CD8-positive, alpha-beta memory T cell (primary cell): ENCODE data around the gene GH2. TPM values are rescaled to one million over a fixed set of nuclear protein-coding genes. Genes with fewer than 3 reads are reported as not detected.
A peak's percentile ranks its signal among the peaks of the same experiment; 100 is the strongest.
"Not testable (repeated sequence)": the region's sequence is repeated elsewhere in the genome, so short reads cannot be mapped to it uniquely, and the experiment has no call there.

ENCODE experiments used
- CTCF ChIA-PET: fragments of 350-600 bp; sonication (Branson Sonifier 250); formaldehyde crosslinking; loops from one replicate; lab custom pipeline; 2021; ENCODE audit warnings: antibody characterized with exemption; lab: Charles Lee
- POLR2A ChIA-PET: fragments of 350-600 bp; sonication (Branson Sonifier 250); formaldehyde crosslinking; loops from one replicate; lab custom pipeline; 2021; ENCODE audit warnings: antibody characterized with exemption; lab: Charles Lee
- DNase-seq, 5 donors: peaks; one replicate each; pipeline versions ENCODE4 v3.0.0 to v3.0.0-alpha.2; 2020 to 2022; ENCODE audit warnings: mixed read lengths in 1 of 5
- H3K27ac ChIP-seq: one replicate; pipeline ENCODE4 v1.7.0; 2013; ENCODE audit warnings: low read depth, mild to moderate bottlenecking, low read length, moderate library complexity
- H3K27me3 ChIP-seq: 2 replicates; pipeline ENCODE4 v1.7.0; 2013; ENCODE audit warnings: low read length, mild to moderate bottlenecking; ENCODE audit not compliant: insufficient read depth, poor library complexity, severe bottlenecking
- H3K36me3 ChIP-seq: 2 replicates; pipeline ENCODE4 v1.7.0; 2013; ENCODE audit warnings: mild to moderate bottlenecking, low read length, moderate library complexity; ENCODE audit not compliant: insufficient read depth
- H3K4me1 ChIP-seq: 2 replicates; pipeline ENCODE4 v1.7.0; 2013; ENCODE audit warnings: mild to moderate bottlenecking, low read length, moderate library complexity; ENCODE audit not compliant: insufficient read depth
- H3K4me3 ChIP-seq: 2 replicates; pipeline ENCODE4 v1.7.0; 2013; ENCODE audit warnings: mild to moderate bottlenecking, low read length
- H3K9me3 ChIP-seq: 2 replicates; pipeline ENCODE4 v1.7.0; 2013; ENCODE audit warnings: mild to moderate bottlenecking, low read length
- H3K27ac Mint-ChIP-seq, 8 donors: one replicate each; pipeline ENCODE4 v1.8.0; 2020 to 2021; ENCODE audit warnings: mixed read lengths in 8 of 8, mild to moderate bottlenecking in 6 of 8, inconsistent platforms in 3 of 8, moderate library complexity in 3 of 8
- H3K27me3 Mint-ChIP-seq, 2 donors: one replicate each; pipeline ENCODE4 v1.8.0; 2020 to 2021; ENCODE audit warnings: mixed read lengths in 2 of 2, mild to moderate bottlenecking in 1 of 2, moderate library complexity in 1 of 2
- H3K36me3 Mint-ChIP-seq, 3 donors: one replicate each; pipeline ENCODE4 v1.8.0; 2020 to 2021; ENCODE audit warnings: mixed read lengths in 3 of 3, inconsistent platforms in 1 of 3, mild to moderate bottlenecking in 1 of 3
- H3K4me1 Mint-ChIP-seq, 3 donors: one replicate each; pipeline ENCODE4 v1.8.0; 2020 to 2021; ENCODE audit warnings: mixed read lengths in 3 of 3, inconsistent platforms in 1 of 3, mild to moderate bottlenecking in 1 of 3
- H3K4me3 Mint-ChIP-seq, 7 donors: one replicate each; pipeline ENCODE4 v1.8.0; 2020 to 2021; ENCODE audit warnings: mixed read lengths in 7 of 7, mild to moderate bottlenecking in 6 of 7, moderate library complexity in 4 of 7, inconsistent platforms in 2 of 7
- H3K9me3 Mint-ChIP-seq, 5 donors: one replicate each; pipeline ENCODE4 v1.8.0; 2020 to 2022; ENCODE audit warnings: mixed read lengths in 5 of 5, mild to moderate bottlenecking in 3 of 5, moderate library complexity in 2 of 5, inconsistent platforms in 1 of 5
- polyA plus RNA-seq: library from polyadenylated mRNA; unstranded; fragments of 300-500 nt; fragmentation: Illumina TruSeq; gene quantifications from one replicate; pipeline ENCODE4 v1.2.3, GENCODE V29; 2021
- total RNA-seq, 2 experiments: library from RNA; stranded (reverse); gene quantifications; one replicate each; pipeline ENCODE4 v1.2.3, GENCODE V29; 2021

Gene GH2
- total and polyA plus RNA-seq, 3 experiments from 2014 or later, result not detected

- H3K9me3 Mint-ChIP-seq, result no peaks in the 10 kb centered on the region
- H3K9me3 ChIP-seq, result no peaks in the 10 kb centered on the region
- no peaks in the 10 kb centered on the region for H3K36me3 ChIP-seq
- peaks cover 10% of the 10 kb centered on the region for H3K4me1 ChIP-seq
- H3K4me3 ChIP-seq, result peak overlapping the region; percentile 42
- no peaks in the 10 kb centered on the region for H3K36me3 Mint-ChIP-seq
- POLR2A ChIA-PET, result interaction anchor here (0.6 to 1.0 kb wide), 4 partner anchors 76 to 297 kb away, joined by 3 to 6 read pairs (median 3); partner anchors contain the start of genes CCDC47 and LIMD2
- H3K27me3 Mint-ChIP-seq, result peaks cover 0 to 2% of the 10 kb centered on the region in 2 donors
- no peaks in the 10 kb centered on the region for H3K27me3 ChIP-seq
- peak; percentile 92 to 93 (median 93) for DNase-seq
- CTCF ChIA-PET, result interaction anchor here (0.6 to 3.6 kb wide), 26 partner anchors 9 to 443 kb away, joined by 3 to 37 read pairs (median 3); partner anchors contain the start of genes CCDC47, FTSJ3, ICAM2 and PSMC5
- peak overlapping the region; percentile 55 for H3K27ac ChIP-seq
- peak overlapping the region; percentile 67 to 98 (median 96) for H3K27ac Mint-ChIP-seq
- peaks cover 13 to 19% (median 15%) of the 10 kb centered on the region in 3 donors for H3K4me1 Mint-ChIP-seq
- peak overlapping the region; percentile 58 to 87 (median 83) for H3K4me3 Mint-ChIP-seq
Measured at GRCh38 chr17:63848834-63849689, 32.7 kb downstream of the GH2 start.

- Histone ChIP-seq H3K4me1 (peaks cover 18% of the 10 kb centered on the region), H3K4me3 (no peak overlapping the region), H3K36me3 (no peaks in the 10 kb centered on the region), H3K27ac (no peak overlapping the region), H3K27me3 (no peaks in the 10 kb centered on the region), H3K9me3 (no peaks in the 10 kb centered on the region)
- no peak for DNase-seq
- Mint-ChIP-seq H3K9me3 (no peaks in the 10 kb centered on the region), H3K27ac (peak overlapping the region in 7 of 8 donors; percentile 5 to 90 (median 67)), H3K4me1 (peaks cover 18 to 23% (median 21%) of the 10 kb centered on the region in 3 donors), H3K27me3 (peaks cover 0 to 2% of the 10 kb centered on the region in 2 donors), H3K4me3 (peak overlapping the region; percentile 37 to 84 (median 61)), H3K36me3 (peaks cover 0 to 2% (median 0%) of the 10 kb centered on the region in 3 donors)
- CTCF ChIA-PET, result interaction anchor here (1.1 to 3.6 kb wide), 6 partner anchors 9 to 195 kb away, joined by 3 to 37 read pairs (median 10); partner anchors contain the start of genes CCDC47, FTSJ3 and PSMC5
- POLR2A ChIA-PET, result interaction anchor here (0.6 to 1.0 kb wide), 2 partner anchors 298 to 365 kb away, joined by 3 read pairs; no protein-coding TSS in a partner anchor
Measured at GRCh38 chr17:63847525-63848249, 34.1 kb downstream of the GH2 start.

- Histone ChIP-seq H3K4me3 (no peak overlapping the region), H3K4me1 (peaks cover 29% of the 10 kb centered on the region), H3K9me3 (no peaks in the 10 kb centered on the region), H3K27me3 (no peaks in the 10 kb centered on the region), H3K27ac (no peak overlapping the region), H3K36me3 (no peaks in the 10 kb centered on the region)
- H3K27ac Mint-ChIP-seq, result peak overlapping the region in 1 of 8 donors; percentile 97
- H3K27me3 Mint-ChIP-seq, result peaks cover 0 to 2% of the 10 kb centered on the region in 2 donors
- no peak for DNase-seq
- ChIA-PET CTCF (no interaction called here), POLR2A (no interaction called here)
- H3K9me3 Mint-ChIP-seq, result no peaks in the 10 kb centered on the region
- H3K4me1 Mint-ChIP-seq, result peaks cover 29 to 40% (median 36%) of the 10 kb centered on the region in 3 donors
- peak overlapping the region in 1 of 7 donors; percentile 89 for H3K4me3 Mint-ChIP-seq
- peaks cover 0 to 12% (median 0%) of the 10 kb centered on the region in 3 donors for H3K36me3 Mint-ChIP-seq
Measured at GRCh38 chr17:63845509-63845908, 36.2 kb downstream of the GH2 start.

- no peak for DNase-seq
- no peaks in the 10 kb centered on the region for H3K9me3 Mint-ChIP-seq
- peaks cover 36 to 45% (median 44%) of the 10 kb centered on the region in 3 donors for H3K4me1 Mint-ChIP-seq
- CTCF ChIA-PET, result interaction anchor here (0.9 to 6.8 kb wide), 3 partner anchors 9 to 176 kb away, joined by 4 to 48 read pairs (median 8); partner anchors contain the start of genes FTSJ3, ICAM2 and PSMC5
- H3K4me3 Mint-ChIP-seq, result peak overlapping the region; percentile 85 to 95 (median 88)
- peaks cover 41% of the 10 kb centered on the region for H3K4me1 ChIP-seq
- H3K27ac Mint-ChIP-seq, result peak overlapping the region; percentile 85 to 97 (median 90)
- H3K36me3 Mint-ChIP-seq, result peaks cover 0 to 14% (median 0%) of the 10 kb centered on the region in 3 donors
- POLR2A ChIA-PET, result interaction anchor here (0.6 to 6.9 kb wide), 10 partner anchors 15 to 664 kb away, joined by 3 to 73 read pairs (median 6); partner anchors contain the start of genes CCDC47, DDX42, FTSJ3 and LIMD2
- no peaks in the 10 kb centered on the region for H3K27me3 ChIP-seq
- H3K9me3 ChIP-seq, result no peaks in the 10 kb centered on the region
- peak overlapping the region; percentile 83 for H3K4me3 ChIP-seq
- H3K27me3 Mint-ChIP-seq, result no peaks in the 10 kb centered on the region
- H3K36me3 ChIP-seq, result no peaks in the 10 kb centered on the region
- H3K27ac ChIP-seq, result peak overlapping the region; percentile 71
Measured at GRCh38 chr17:63843910-63844677, 37.6 kb downstream of the GH2 start.

DNA sequence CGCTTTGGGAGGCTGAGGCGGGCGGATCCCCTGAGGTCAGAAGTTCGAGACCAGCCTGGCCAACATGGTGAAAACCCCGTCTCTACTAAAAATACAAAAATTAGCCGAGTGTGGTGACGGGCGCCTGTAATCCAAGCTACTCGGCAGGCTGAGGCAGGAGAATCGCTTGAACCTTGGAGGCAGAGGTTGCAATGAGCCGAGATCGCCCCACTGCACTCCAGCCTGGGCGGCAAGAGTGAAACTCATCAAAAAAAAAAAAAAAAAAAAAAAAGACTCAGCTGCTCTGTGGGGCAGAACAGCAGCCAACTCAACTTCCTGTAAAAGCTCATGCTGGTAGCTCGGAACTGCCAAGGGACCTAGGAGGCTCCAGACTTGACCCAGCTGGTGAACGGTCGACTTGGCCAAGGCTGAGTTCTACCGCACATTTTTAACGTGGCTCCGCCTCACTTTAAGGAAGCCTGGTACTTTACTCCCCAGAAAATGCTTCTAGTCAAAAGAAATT, 38.3 kb downstream of the GH2 start:
- Mint-ChIP-seq H3K27ac (peak overlapping the region; percentile 85 to 97 (median 90)), H3K4me1 (peaks cover 37 to 47% (median 46%) of the 10 kb centered on the region in 3 donors), H3K4me3 (peak overlapping the region; percentile 85 to 95 (median 88)), H3K36me3 (peaks cover 0 to 14% (median 0%) of the 10 kb centered on the region in 3 donors)
- POLR2A ChIA-PET, result interaction anchor here (0.6 to 6.9 kb wide), 13 partner anchors 14 to 664 kb away, joined by 3 to 73 read pairs (median 6); partner anchors contain the start of genes CCDC47, DDX42, FTSJ3 and LIMD2
- DNase-seq, result peak in 3 of 5 donors; percentile 23 to 40 (median 32)
- not testable (repeated sequence) for H3K27me3 ChIP-seq, H3K27me3 Mint-ChIP-seq, H3K36me3 ChIP-seq, H3K9me3 Mint-ChIP-seq, H3K9me3 ChIP-seq
- peaks cover 43% of the 10 kb centered on the region for H3K4me1 ChIP-seq
- peak overlapping the region; percentile 71 for H3K27ac ChIP-seq
- CTCF ChIA-PET, result interaction anchor here (0.9 to 6.8 kb wide), 3 partner anchors 8 to 177 kb away, joined by 4 to 48 read pairs (median 8); partner anchors contain the start of genes FTSJ3, ICAM2 and PSMC5
- peak overlapping the region; percentile 83 for H3K4me3 ChIP-seq

GRCh38 chr17:63842540-63843386, 39.0 kb downstream of the GH2 start, which contains the start of gene SMARCD2:
SMARCD2 (minus strand) TSS chr17:63842685; CDS start chr17:63842674, 11 bp downstream.
- CTCF ChIA-PET, result interaction anchor here (0.9 to 6.8 kb wide), 3 partner anchors 8 to 178 kb away, joined by 4 to 48 read pairs (median 8); partner anchors contain the start of genes FTSJ3, ICAM2 and PSMC5
- no peaks in the 10 kb centered on the region for H3K9me3 Mint-ChIP-seq
- Histone ChIP-seq H3K9me3 (no peaks in the 10 kb centered on the region), H3K36me3 (no peaks in the 10 kb centered on the region), H3K27ac (peak within 1 kb of the TSS; percentile 88), H3K4me1 (peaks cover 44% of the 10 kb centered on the region), H3K4me3 (peak within 1 kb of the TSS; percentile 83), H3K27me3 (no peaks in the 10 kb centered on the region)
- peaks cover 0 to 14% (median 0%) of the 10 kb centered on the region in 3 donors for H3K36me3 Mint-ChIP-seq
- peaks cover 36 to 47% (median 47%) of the 10 kb centered on the region in 3 donors for H3K4me1 Mint-ChIP-seq
- H3K27ac Mint-ChIP-seq, result peak within 1 kb of the TSS; percentile 85 to 97 (median 94)
- POLR2A ChIA-PET, result interaction anchor here (0.6 to 6.9 kb wide), 12 partner anchors 13 to 665 kb away, joined by 3 to 73 read pairs (median 6); partner anchors contain the start of genes CCDC47, DDX42, FTSJ3 and MAP3K3
- peak; percentile 97 to 100 (median 98) for DNase-seq
- no peaks in the 10 kb centered on the region for H3K27me3 Mint-ChIP-seq
- H3K4me3 Mint-ChIP-seq, result peak within 1 kb of the TSS; percentile 91 to 97 (median 94)
